HG03066 (cell line): ENCODE results near the gene WIPF2.
"Not testable (repeated sequence)": the region's sequence is repeated elsewhere in the genome, so short reads cannot be mapped to it uniquely, and the experiment has no call there.

Experiments used
- ATAC-seq: cut with Tn5 transposase; IDR thresholded peaks from one replicate; pipeline ENCODE4 v1.9.1; 2021; ENCODE audit warnings: low read depth; ENCODE audit not compliant: unreplicated experiment

The WIPF2 gene

GRCh38 chr17:40291281-40291664 lies 72.2 kb downstream of the WIPF2 start:
- ATAC-seq: no peak

GRCh38 chr17:40293363-40293762 lies 74.3 kb downstream of the WIPF2 start:
- no peak for ATAC-seq

GRCh38 chr17:40295488-40296436 lies 76.7 kb downstream of the WIPF2 start:
- ATAC-seq: no peak

GRCh38 chr17:40297511-40297910 lies 78.4 kb downstream of the WIPF2 start:
- ATAC-seq: no peak

GRCh38 chr17:40298726-40299125 lies 79.6 kb downstream of the WIPF2 start:
- ATAC-seq: no peak

- not testable (repeated sequence) for ATAC-seq
Measured at GRCh38 chr17:40299159-40299757, 80.2 kb downstream of the WIPF2 start.

GRCh38 chr17:40301315-40301714 lies 82.2 kb downstream of the WIPF2 start:
- ATAC-seq: no peak

GRCh38 chr17:40303009-40303657 lies 84.0 kb downstream of the WIPF2 start:
- no peak for ATAC-seq

GRCh38 chr17:40303708-40304551 lies 84.8 kb downstream of the WIPF2 start:
- no peak for ATAC-seq

GRCh38 chr17:40304552-40304863 lies 85.4 kb downstream of the WIPF2 start:
- not testable (repeated sequence) for ATAC-seq

GRCh38 chr17:40304866-40305265 lies 85.8 kb downstream of the WIPF2 start:
- ATAC-seq: not testable (repeated sequence)

GRCh38 chr17:40306395-40306794 lies 87.3 kb downstream of the WIPF2 start:
- no peak for ATAC-seq

GRCh38 chr17:40307001-40307730 lies 88.1 kb downstream of the WIPF2 start:
- no peak for ATAC-seq

- ATAC-seq: no peak
Measured at GRCh38 chr17:40307740-40308239, 88.7 kb downstream of the WIPF2 start.

GRCh38 chr17:40309031-40309948 lies 90.2 kb downstream of the WIPF2 start, which contains the start of gene RARA:
Gene RARA (plus strand): TSS chr17:40309180. CDS start chr17:40331219, 22,039 bp downstream.
- ATAC-seq: peak; percentile 51

- ATAC-seq: no peak
Measured at GRCh38 chr17:40309949-40310510, 90.9 kb downstream of the WIPF2 start.

GRCh38 chr17:40310882-40311391 lies 91.8 kb downstream of the WIPF2 start:
- ATAC-seq: no peak

GRCh38 chr17:40311575-40311974 lies 92.5 kb downstream of the WIPF2 start:
- ATAC-seq: no peak
